HepG2 (cell line): ENCODE results near the gene PLIN4. TPM values are rescaled to one million over a fixed set of nuclear protein-coding genes. Genes with fewer than 3 reads are reported as not detected.

Source experiments
- ATRX ChIP-seq: sonication (generic); formaldehyde crosslinking; IDR thresholded peaks from 2 replicates; pipeline ENCODE4 v1.4.0; 2020; ENCODE audit warnings: missing genetic modification reagents, borderline replicate concordance
- HMGXB3 ChIP-seq: sonication (generic); formaldehyde crosslinking; IDR thresholded peaks from 2 replicates; pipeline ENCODE4 v1.4.0; 2020; ENCODE audit warnings: missing genetic modification reagents, borderline replicate concordance
- IKZF1 ChIP-seq: fragments of 450-650 bp; IDR thresholded peaks from 2 replicates; pipeline ENCODE4 v1.7.1; 2016
- RAD51 ChIP-seq: fragments of 450-650 bp; IDR thresholded peaks from 2 replicates; pipeline ENCODE4 v1.6.1; 2016; ENCODE audit warnings: borderline replicate concordance
- RFXAP ChIP-seq: sonication (generic); formaldehyde crosslinking; IDR thresholded peaks from 2 replicates; pipeline ENCODE4 v1.4.0; 2020; ENCODE audit warnings: missing genetic modification reagents, borderline replicate concordance
- TRIM24 ChIP-seq: sonication (generic); formaldehyde crosslinking; IDR thresholded peaks from 2 replicates; pipeline ENCODE4 v1.8.0; 2022; ENCODE audit warnings: mild to moderate bottlenecking, missing genetic modification reagents
- ZBTB44 ChIP-seq: sonication (generic); formaldehyde crosslinking; IDR thresholded peaks from 2 replicates; pipeline ENCODE4 v1.4.0; 2020; ENCODE audit warnings: missing genetic modification reagents
- ZNF251 ChIP-seq: sonication (generic); formaldehyde crosslinking; IDR thresholded peaks from 2 replicates; pipeline ENCODE4 v1.9.0; 2021; ENCODE audit warnings: mild to moderate bottlenecking, missing genetic modification reagents
- ZNF275 ChIP-seq: sonication (generic); formaldehyde crosslinking; IDR thresholded peaks from 2 replicates; pipeline ENCODE4 v1.8.0; 2022; ENCODE audit warnings: missing genetic modification reagents, mild to moderate bottlenecking, inconsistent platforms, borderline replicate concordance
- ZNF317 ChIP-seq: sonication (generic); formaldehyde crosslinking; IDR thresholded peaks from 2 replicates; pipeline ENCODE4 v1.5.0; 2020; ENCODE audit warnings: mild to moderate bottlenecking, missing genetic modification reagents
- ZNF430 ChIP-seq: sonication (generic); formaldehyde crosslinking; IDR thresholded peaks from 2 replicates; pipeline ENCODE4 v1.9.0; 2021; ENCODE audit warnings: mild to moderate bottlenecking, missing genetic modification reagents
- ZNF562 ChIP-seq: sonication (generic); formaldehyde crosslinking; IDR thresholded peaks from 2 replicates; pipeline ENCODE4 v1.8.0; 2022; ENCODE audit warnings: missing genetic modification reagents, borderline replicate concordance
- ZNF619 ChIP-seq: sonication (generic); formaldehyde crosslinking; IDR thresholded peaks from 2 replicates; pipeline ENCODE4 v1.4.0; 2020; ENCODE audit warnings: mild to moderate bottlenecking, missing genetic modification reagents
- ZNF724P ChIP-seq: sonication (generic); formaldehyde crosslinking; IDR thresholded peaks from 2 replicates; pipeline ENCODE4 v1.8.0; 2022; ENCODE audit warnings: missing genetic modification reagents, borderline replicate concordance
- ZNF737 ChIP-seq: sonication (generic); formaldehyde crosslinking; IDR thresholded peaks from 2 replicates; pipeline ENCODE4 v1.5.0; 2020; ENCODE audit warnings: missing genetic modification reagents, mild to moderate bottlenecking, borderline replicate concordance
- polyA plus RNA-seq, 8 experiments: library from polyadenylated mRNA; depleted of rRNA in 3 of 8; stranded (reverse) in 7 of 8; unstranded in 1 of 8; fragments of >200 nt; fragmentation: Illumina TruSeq in 4 of 8; extraction: Trizol in 4 of 8; gene quantifications; 2 replicates each; pipeline versions ENCODE4 v1.2.1 to v1.2.3, GENCODE V29; 2011 to 2016; ENCODE audit warnings: low read depth in 4 of 8, missing spikeins in 1 of 8, mixed read lengths in 1 of 8; ENCODE audit not compliant: insufficient read depth in 1 of 8
- total RNA-seq, 5 experiments: library from RNA; depleted of rRNA; stranded (reverse); fragments of >200 nt; fragmentation: Illumina TruSeq; extraction: Trizol; gene quantifications; 2 replicates each; pipeline ENCODE4 v1.2.3, GENCODE V29; 2016; ENCODE audit warnings: low read depth in 1 of 5
- TF ChIP-seq, protein P1 (sequence below): sonication (generic); formaldehyde crosslinking; IDR thresholded peaks from 2 replicates; pipeline ENCODE4 v1.5.1; 2020; ENCODE audit warnings: mild to moderate bottlenecking, missing genetic modification reagents, moderate library complexity

Gene PLIN4
- total and polyA plus RNA-seq, 2 of the 13 experiments (the other 11 are each of a cell fraction or from before 2014, with no cell fraction given) = 1.1 to 1.3 TPM

- TF ChIP-seq ATRX = no peak
- no peak for TF ChIP-seq RFXAP (CRISPR knock-in tag)
- peak; percentile 52; the same call in 1 of the 2 replicates for TF ChIP-seq ZNF317
- TF ChIP-seq ZNF737 (CRISPR knock-in tag) = no peak
- TF ChIP-seq ZNF275 (CRISPR knock-in tag) = 0 out of 2 replicates have a peak, but pooled peaks have one; percentile 74
- TF ChIP-seq ZNF562 (CRISPR knock-in tag) = no peak
- no peak for TF ChIP-seq TRIM24
- no peak for TF ChIP-seq ZNF251 (CRISPR knock-in tag)
- TF ChIP-seq, protein P1, sequence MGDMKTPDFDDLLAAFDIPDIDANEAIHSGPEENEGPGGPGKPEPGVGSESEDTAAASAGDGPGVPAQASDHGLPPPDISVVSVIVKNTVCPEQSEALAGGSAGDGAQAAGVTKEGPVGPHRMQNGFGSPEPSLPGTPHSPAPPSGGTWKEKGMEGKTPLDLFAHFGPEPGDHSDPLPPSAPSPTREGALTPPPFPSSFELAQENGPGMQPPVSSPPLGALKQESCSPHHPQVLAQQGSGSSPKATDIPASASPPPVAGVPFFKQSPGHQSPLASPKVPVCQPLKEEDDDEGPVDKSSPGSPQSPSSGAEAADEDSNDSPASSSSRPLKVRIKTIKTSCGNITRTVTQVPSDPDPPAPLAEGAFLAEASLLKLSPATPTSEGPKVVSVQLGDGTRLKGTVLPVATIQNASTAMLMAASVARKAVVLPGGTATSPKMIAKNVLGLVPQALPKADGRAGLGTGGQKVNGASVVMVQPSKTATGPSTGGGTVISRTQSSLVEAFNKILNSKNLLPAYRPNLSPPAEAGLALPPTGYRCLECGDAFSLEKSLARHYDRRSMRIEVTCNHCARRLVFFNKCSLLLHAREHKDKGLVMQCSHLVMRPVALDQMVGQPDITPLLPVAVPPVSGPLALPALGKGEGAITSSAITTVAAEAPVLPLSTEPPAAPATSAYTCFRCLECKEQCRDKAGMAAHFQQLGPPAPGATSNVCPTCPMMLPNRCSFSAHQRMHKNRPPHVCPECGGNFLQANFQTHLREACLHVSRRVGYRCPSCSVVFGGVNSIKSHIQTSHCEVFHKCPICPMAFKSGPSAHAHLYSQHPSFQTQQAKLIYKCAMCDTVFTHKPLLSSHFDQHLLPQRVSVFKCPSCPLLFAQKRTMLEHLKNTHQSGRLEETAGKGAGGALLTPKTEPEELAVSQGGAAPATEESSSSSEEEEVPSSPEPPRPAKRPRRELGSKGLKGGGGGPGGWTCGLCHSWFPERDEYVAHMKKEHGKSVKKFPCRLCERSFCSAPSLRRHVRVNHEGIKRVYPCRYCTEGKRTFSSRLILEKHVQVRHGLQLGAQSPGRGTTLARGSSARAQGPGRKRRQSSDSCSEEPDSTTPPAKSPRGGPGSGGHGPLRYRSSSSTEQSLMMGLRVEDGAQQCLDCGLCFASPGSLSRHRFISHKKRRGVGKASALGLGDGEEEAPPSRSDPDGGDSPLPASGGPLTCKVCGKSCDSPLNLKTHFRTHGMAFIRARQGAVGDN (CRISPR knock-in tag) = peak; percentile 100
- peak; percentile 96 for TF ChIP-seq ZNF430 (CRISPR knock-in tag)
- no peak for TF ChIP-seq RAD51
- no peak for TF ChIP-seq IKZF1
- no peak for TF ChIP-seq ZBTB44
- TF ChIP-seq HMGXB3 (CRISPR knock-in tag) = 0 out of 2 replicates have a peak, but pooled peaks have one; percentile 51
- TF ChIP-seq ZNF724P (CRISPR knock-in tag) = no peak
- TF ChIP-seq ZNF619 (CRISPR knock-in tag) = peak; percentile 76; the same call in 1 of the 2 replicates
Measured at GRCh38 chr19:4531562-4532165, 13.4 kb upstream of the PLIN4 start (continued).
